Tibial nerve (tissue), 4 donors: ENCODE measurements around the gene C7orf33.

Source experiments
- CTCF ChIP-seq, 5 experiments: fragments of 200-600 bp in 3 of 5; fragments of 450-650 bp in 2 of 5; sonication (generic) in 3 of 5; IDR thresholded peaks; one replicate each; pipeline ENCODE4 v1.5.1; 2016 to 2019; ENCODE audit warnings: antibody characterized with exemption in 5 of 5, mild to moderate bottlenecking in 3 of 5, moderate library complexity in 2 of 5
- EP300 ChIP-seq, 2 donors: sonication (generic); formaldehyde crosslinking; IDR thresholded peaks; one replicate each; pipeline ENCODE4 v1.6.1; 2017; ENCODE audit warnings: antibody characterized with exemption in 2 of 2, mild to moderate bottlenecking in 1 of 2

- TF ChIP-seq CTCF (IDR thresholded peaks at IDR 0.05) (no peak), EP300 (IDR thresholded peaks at IDR 0.05) (no peak)
These were observed 46.5 kb downstream of the C7orf33 start for GRCh38 chr7:148637094-148637493.
